Measurements from ENCODE around the gene ATP6V1G3.

Gene ATP6V1G3

DNA sequence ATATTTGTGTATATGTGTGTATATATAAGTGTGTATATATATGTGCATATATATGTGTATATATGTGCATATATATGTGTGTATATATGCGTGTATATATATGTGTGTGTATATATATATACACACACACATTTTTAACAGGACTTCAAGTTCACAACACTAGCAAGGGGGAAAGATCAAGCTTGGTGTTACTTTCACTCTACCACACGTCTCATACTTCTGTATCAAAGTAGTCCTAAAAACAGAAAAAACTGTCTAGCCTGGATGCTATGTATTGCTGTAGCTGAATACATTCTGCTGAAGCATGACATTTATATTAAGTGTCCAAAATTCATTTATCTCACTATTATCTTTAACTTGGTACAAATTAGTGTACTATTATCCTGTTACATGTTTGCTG is 17.9 kb upstream of the ATP6V1G3 start:
- Histone ChIP-seq H3K9me2 (ENCODE audit: low read depth, low read length) (no peaks in the 10 kb centered on the region), H3K79me2 (ENCODE audit: insufficient read depth, low read length) (no peaks in the 10 kb centered on the region), H3K27me3 (ENCODE audit: insufficient read depth, low read length) (no peaks in the 10 kb centered on the region), H3K4me2 (ENCODE audit: low read length) (no peak overlapping the region), H3F3A (ENCODE audit: insufficient read depth, low read length) (no peaks in the 10 kb centered on the region), H3K36me3 (ENCODE audit: insufficient read depth, low read length) (no peaks in the 10 kb centered on the region), H3K4me3 (ENCODE audit: low read depth, low read length, poor library complexity, severe bottlenecking) (no peak overlapping the region), H3K9ac (ENCODE audit: low read length) (no peak overlapping the region), H4K20me1 (ENCODE audit: insufficient read depth, low read length) (no peaks in the 10 kb centered on the region), H3K9me3 (ENCODE audit: low read length) (no peaks in the 10 kb centered on the region), H3K27ac (ENCODE audit: low read depth, low read length, poor library complexity, severe bottlenecking) (no peak overlapping the region), H3K4me1 (ENCODE audit: insufficient read depth, low read length, severe bottlenecking) (peaks cover 33% of the 10 kb centered on the region), H2AFZ (ENCODE audit: low read length) (no peak overlapping the region)
- no peak for TF ChIP-seq EZH2 (IDR thresholded peaks at IDR 0.05; ENCODE audit: borderline replicate concordance, low read length)
- TF ChIP-seq, protein P1, sequence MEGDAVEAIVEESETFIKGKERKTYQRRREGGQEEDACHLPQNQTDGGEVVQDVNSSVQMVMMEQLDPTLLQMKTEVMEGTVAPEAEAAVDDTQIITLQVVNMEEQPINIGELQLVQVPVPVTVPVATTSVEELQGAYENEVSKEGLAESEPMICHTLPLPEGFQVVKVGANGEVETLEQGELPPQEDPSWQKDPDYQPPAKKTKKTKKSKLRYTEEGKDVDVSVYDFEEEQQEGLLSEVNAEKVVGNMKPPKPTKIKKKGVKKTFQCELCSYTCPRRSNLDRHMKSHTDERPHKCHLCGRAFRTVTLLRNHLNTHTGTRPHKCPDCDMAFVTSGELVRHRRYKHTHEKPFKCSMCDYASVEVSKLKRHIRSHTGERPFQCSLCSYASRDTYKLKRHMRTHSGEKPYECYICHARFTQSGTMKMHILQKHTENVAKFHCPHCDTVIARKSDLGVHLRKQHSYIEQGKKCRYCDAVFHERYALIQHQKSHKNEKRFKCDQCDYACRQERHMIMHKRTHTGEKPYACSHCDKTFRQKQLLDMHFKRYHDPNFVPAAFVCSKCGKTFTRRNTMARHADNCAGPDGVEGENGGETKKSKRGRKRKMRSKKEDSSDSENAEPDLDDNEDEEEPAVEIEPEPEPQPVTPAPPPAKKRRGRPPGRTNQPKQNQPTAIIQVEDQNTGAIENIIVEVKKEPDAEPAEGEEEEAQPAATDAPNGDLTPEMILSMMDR (IDR thresholded peaks at IDR 0.05; ENCODE audit: low read length): no peak

DNA sequence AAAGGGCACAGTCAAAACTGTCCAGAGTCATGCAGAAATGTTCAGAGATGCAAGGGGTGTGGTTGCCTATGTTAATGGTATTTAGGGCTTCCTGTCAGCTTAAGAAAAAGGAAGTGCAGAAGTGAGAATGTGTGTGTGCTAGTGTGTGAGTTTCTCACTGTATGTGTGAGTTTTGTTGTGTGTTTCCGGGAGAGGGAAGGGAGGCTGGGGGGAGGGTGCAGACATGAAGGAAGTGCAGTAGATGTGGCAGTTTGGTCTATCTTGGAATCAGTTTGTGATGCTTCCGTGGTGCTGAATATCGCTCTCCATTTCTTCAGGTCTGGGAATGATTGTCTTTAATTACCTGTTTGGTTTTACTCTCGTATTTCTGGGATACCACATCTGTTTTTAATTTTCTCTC is 16.5 kb upstream of the ATP6V1G3 start:
- H3K79me2 ChIP-seq (ENCODE audit: insufficient read depth, low read length): no peaks in the 10 kb centered on the region
- no peak overlapping the region for H2AFZ ChIP-seq (ENCODE audit: low read length)
- H3K27me3 ChIP-seq (ENCODE audit: insufficient read depth, low read length): no peaks in the 10 kb centered on the region
- no peaks in the 10 kb centered on the region for H3K36me3 ChIP-seq (ENCODE audit: insufficient read depth, low read length)
- TF ChIP-seq EZH2 (IDR thresholded peaks at IDR 0.05; ENCODE audit: borderline replicate concordance, low read length): no peak
- TF ChIP-seq, protein P1 (IDR thresholded peaks at IDR 0.05; ENCODE audit: low read length): no peak
- H3K4me1 ChIP-seq (ENCODE audit: insufficient read depth, low read length, severe bottlenecking): peaks cover 48% of the 10 kb centered on the region
- peak overlapping the region; percentile 22; the same call in 1 of the 2 replicates for H3K9ac ChIP-seq (ENCODE audit: low read length)
- H3K9me3 ChIP-seq (ENCODE audit: low read length): no peaks in the 10 kb centered on the region
- H3K4me3 ChIP-seq (ENCODE audit: low read depth, low read length, poor library complexity, severe bottlenecking): peak overlapping the region; percentile 42
- H3F3A ChIP-seq (ENCODE audit: insufficient read depth, low read length): no peaks in the 10 kb centered on the region
- H3K9me2 ChIP-seq (ENCODE audit: low read depth, low read length): no peaks in the 10 kb centered on the region
- H3K27ac ChIP-seq (ENCODE audit: low read depth, low read length, poor library complexity, severe bottlenecking): peak overlapping the region; percentile 49
- no peaks in the 10 kb centered on the region for H4K20me1 ChIP-seq (ENCODE audit: insufficient read depth, low read length)
- H3K4me2 ChIP-seq (ENCODE audit: low read length): peak overlapping the region; percentile 61

DNA sequence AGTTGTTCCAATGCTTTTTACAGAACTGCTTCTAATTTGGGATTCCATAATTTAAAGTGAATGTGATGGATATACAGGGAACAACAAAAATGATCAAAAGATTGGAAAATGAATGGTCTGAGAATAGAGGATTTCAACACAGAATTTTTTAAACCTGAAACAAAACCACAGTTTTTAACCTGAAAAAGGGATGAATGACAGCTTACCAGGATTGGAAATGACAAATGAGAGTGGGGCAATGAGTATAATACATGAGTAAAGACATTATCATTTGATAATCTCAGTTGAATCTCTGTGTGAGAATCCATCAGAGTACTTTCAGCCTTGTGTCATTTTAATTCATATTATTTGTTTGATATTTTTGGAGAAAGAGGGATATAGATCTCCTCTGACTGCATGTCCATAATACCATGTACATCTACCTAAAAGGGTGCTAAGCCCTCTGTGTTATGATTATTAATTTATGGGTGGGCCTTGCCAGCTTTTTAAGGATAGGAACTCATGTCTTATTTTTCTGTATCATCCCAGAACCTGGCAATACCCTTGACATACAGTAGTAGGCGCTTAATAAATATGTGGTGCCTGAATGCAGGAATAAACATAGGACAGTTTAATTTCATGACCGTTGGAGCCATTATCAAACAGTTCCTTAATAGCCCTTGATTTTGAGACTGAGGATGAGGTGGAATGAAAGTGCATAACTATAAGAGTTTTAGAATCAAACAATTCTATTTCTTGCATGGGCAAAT is 12.4 kb upstream of the ATP6V1G3 start:
- Histone ChIP-seq H3K4me1 (ENCODE audit: insufficient read depth, low read length, severe bottlenecking) (peaks cover 71% of the 10 kb centered on the region), H3K4me3 (ENCODE audit: low read depth, low read length, poor library complexity, severe bottlenecking) (no peak overlapping the region), H3K36me3 (ENCODE audit: insufficient read depth, low read length) (no peaks in the 10 kb centered on the region), H3K27me3 (ENCODE audit: insufficient read depth, low read length) (no peaks in the 10 kb centered on the region), H3K79me2 (ENCODE audit: insufficient read depth, low read length) (no peaks in the 10 kb centered on the region), H3K27ac (ENCODE audit: low read depth, low read length, poor library complexity, severe bottlenecking) (peak overlapping the region; percentile 45), H3K9ac (ENCODE audit: low read length) (no peak overlapping the region), H3K9me2 (ENCODE audit: low read depth, low read length) (no peaks in the 10 kb centered on the region), H4K20me1 (ENCODE audit: insufficient read depth, low read length) (no peaks in the 10 kb centered on the region), H3F3A (ENCODE audit: insufficient read depth, low read length) (no peaks in the 10 kb centered on the region), H2AFZ (ENCODE audit: low read length) (no peak overlapping the region), H3K9me3 (ENCODE audit: low read length) (no peaks in the 10 kb centered on the region), H3K4me2 (ENCODE audit: low read length) (0 out of 2 replicates have a peak overlapping the region, but pooled peaks have one; percentile 6)
- no peak for TF ChIP-seq EZH2 (IDR thresholded peaks at IDR 0.05; ENCODE audit: borderline replicate concordance, low read length)
- TF ChIP-seq, protein P1 (IDR thresholded peaks at IDR 0.05; ENCODE audit: low read length): peak; percentile 62; the same call in 1 of the 2 replicates
